ENCODE results near the gene CRB2.

The CRB2 gene

GRCh38 chr9:123390337-123391135, 34.5 kb downstream of the CRB2 start:
- H3K4me3 ChIP-seq (ENCODE audit: low read depth, low read length) = no peak overlapping the region
- TF ChIP-seq, protein P1, sequence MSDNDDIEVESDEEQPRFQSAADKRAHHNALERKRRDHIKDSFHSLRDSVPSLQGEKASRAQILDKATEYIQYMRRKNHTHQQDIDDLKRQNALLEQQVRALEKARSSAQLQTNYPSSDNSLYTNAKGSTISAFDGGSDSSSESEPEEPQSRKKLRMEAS (IDR thresholded peaks at IDR 0.05; ENCODE audit: low read depth, low read length) = no peak

GRCh38 chr9:123391233-123391632, 35.2 kb downstream of the CRB2 start:
- DNase-seq (ENCODE audit: low read depth) = no peak
- H3K4me3 ChIP-seq (ENCODE audit: low read depth, low read length) = no peak overlapping the region
- TF ChIP-seq POLR2A (IDR thresholded peaks at IDR 0.05; ENCODE audit: extremely low read depth, insufficient read length) = no peak
- no peak for TF ChIP-seq MYC (IDR thresholded peaks at IDR 0.05; ENCODE audit: low read depth, low read length)
- TF ChIP-seq, protein P2, sequence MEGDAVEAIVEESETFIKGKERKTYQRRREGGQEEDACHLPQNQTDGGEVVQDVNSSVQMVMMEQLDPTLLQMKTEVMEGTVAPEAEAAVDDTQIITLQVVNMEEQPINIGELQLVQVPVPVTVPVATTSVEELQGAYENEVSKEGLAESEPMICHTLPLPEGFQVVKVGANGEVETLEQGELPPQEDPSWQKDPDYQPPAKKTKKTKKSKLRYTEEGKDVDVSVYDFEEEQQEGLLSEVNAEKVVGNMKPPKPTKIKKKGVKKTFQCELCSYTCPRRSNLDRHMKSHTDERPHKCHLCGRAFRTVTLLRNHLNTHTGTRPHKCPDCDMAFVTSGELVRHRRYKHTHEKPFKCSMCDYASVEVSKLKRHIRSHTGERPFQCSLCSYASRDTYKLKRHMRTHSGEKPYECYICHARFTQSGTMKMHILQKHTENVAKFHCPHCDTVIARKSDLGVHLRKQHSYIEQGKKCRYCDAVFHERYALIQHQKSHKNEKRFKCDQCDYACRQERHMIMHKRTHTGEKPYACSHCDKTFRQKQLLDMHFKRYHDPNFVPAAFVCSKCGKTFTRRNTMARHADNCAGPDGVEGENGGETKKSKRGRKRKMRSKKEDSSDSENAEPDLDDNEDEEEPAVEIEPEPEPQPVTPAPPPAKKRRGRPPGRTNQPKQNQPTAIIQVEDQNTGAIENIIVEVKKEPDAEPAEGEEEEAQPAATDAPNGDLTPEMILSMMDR (IDR thresholded peaks at IDR 0.05; ENCODE audit: low read depth, low read length) = no peak

More at GRCh38 chr9:123390337-123391135, 34.5 kb downstream of the CRB2 start:
- no peak for DNase-seq (ENCODE audit: low read depth)

- no peak for DNase-seq (ENCODE audit: low read depth)
- no peak overlapping the region for H3K4me3 ChIP-seq (ENCODE audit: low read depth, low read length)
- no peak for TF ChIP-seq MYC (IDR thresholded peaks at IDR 0.05; ENCODE audit: low read depth, low read length)
- TF ChIP-seq POLR2A (IDR thresholded peaks at IDR 0.05; ENCODE audit: extremely low read depth, insufficient read length) = no peak
- TF ChIP-seq, protein P1 (IDR thresholded peaks at IDR 0.05; ENCODE audit: low read depth, low read length) = no peak
- TF ChIP-seq, protein P2 (IDR thresholded peaks at IDR 0.05; ENCODE audit: low read depth, low read length) = no peak
These were observed 35.9 kb downstream of the CRB2 start for GRCh38 chr9:123391946-123392345.

GRCh38 chr9:123392802-123393201, 36.8 kb downstream of the CRB2 start:
- TF ChIP-seq MYC (IDR thresholded peaks at IDR 0.05; ENCODE audit: low read depth, low read length) (no peak), POLR2A (IDR thresholded peaks at IDR 0.05; ENCODE audit: extremely low read depth, insufficient read length) (no peak)
- TF ChIP-seq, protein P2 (IDR thresholded peaks at IDR 0.05; ENCODE audit: low read depth, low read length) = no peak
- TF ChIP-seq, protein P1 (IDR thresholded peaks at IDR 0.05; ENCODE audit: low read depth, low read length) = no peak
- H3K4me3 ChIP-seq (ENCODE audit: low read depth, low read length) = no peak overlapping the region
- no peak for DNase-seq (ENCODE audit: low read depth)

GRCh38 chr9:123394291-123395235, 38.6 kb downstream of the CRB2 start:
- DNase-seq (ENCODE audit: low read depth) = no peak
- TF ChIP-seq, protein P1 (IDR thresholded peaks at IDR 0.05; ENCODE audit: low read depth, low read length) = no peak
- no peak for TF ChIP-seq POLR2A (IDR thresholded peaks at IDR 0.05; ENCODE audit: extremely low read depth, insufficient read length)
- no peak for TF ChIP-seq MYC (IDR thresholded peaks at IDR 0.05; ENCODE audit: low read depth, low read length)
- TF ChIP-seq, protein P2 (IDR thresholded peaks at IDR 0.05; ENCODE audit: low read depth, low read length) = no peak
- no peak overlapping the region for H3K4me3 ChIP-seq (ENCODE audit: low read depth, low read length)

DNA sequence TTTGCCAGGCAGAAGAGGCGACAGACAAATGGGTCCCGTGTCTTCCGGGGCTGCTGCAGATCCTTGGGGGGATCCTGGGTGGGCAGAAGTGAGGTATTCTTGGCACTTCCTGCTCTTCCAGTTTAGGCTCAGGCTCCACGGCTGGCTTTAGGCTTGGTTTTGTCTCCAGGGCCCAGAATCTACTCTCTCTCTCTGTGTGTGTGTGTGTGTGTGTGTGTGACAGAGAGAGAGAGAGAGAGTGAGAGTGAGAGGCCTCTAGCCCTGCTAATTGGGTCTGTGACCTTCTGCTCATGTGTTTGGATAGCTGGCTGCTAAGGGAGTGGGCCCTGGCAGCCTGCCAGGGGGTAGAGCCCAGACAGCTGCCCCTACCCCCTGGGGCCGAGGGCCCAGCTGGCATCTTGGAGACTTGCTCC, 39.3 kb downstream of the CRB2 start:
- DNase-seq (ENCODE audit: low read depth) = no peak
- H3K4me3 ChIP-seq (ENCODE audit: low read depth, low read length) = no peak overlapping the region
- TF ChIP-seq, protein P2 (IDR thresholded peaks at IDR 0.05; ENCODE audit: low read depth, low read length) = no peak
- no peak for TF ChIP-seq POLR2A (IDR thresholded peaks at IDR 0.05; ENCODE audit: extremely low read depth, insufficient read length)
- TF ChIP-seq MYC (IDR thresholded peaks at IDR 0.05; ENCODE audit: low read depth, low read length) = no peak
- TF ChIP-seq, protein P1 (IDR thresholded peaks at IDR 0.05; ENCODE audit: low read depth, low read length) = no peak
